GM19099 (cell line): ENCODE measurements around the gene GMDS.

Experiments
- POLR2A ChIP-seq: IDR thresholded peaks from 3 replicates; pipeline ENCODE4 v1.6.1; 2011; ENCODE audit warnings: low read depth; ENCODE audit not compliant: insufficient read length; ENCODE audit errors: extremely low read depth

Gene GMDS

GRCh38 chr6:1619673-1620503 is 625.5 kb downstream of the GMDS start:
- TF ChIP-seq POLR2A = no peak

DNA sequence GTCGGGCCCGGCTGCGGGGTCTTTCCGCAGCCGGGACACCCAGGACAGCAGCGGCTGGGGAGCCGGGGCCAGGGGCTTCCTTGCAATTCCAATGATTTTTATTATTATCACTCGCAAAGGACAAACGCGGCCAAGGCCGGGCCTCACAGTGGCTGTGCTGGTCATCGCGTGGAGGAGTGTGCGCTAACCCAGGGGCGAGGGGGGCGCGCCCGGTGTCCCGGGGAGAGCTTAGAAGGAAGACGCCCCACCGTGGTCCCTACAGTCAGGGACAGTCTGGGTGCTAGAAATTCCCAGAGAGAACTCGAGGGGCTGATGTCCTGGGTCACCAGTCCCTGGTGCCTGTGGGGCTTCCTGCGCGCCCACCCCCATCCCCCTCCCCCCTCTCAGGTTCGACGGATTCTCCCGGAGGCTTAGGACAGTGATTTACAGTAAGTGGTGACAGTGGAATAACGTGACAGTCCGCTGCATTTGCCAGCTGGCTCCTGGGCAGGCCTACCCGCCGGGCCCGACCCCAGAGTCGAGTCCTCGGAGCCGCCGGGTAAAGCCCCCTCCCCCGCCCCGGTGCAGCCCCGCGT is 626.2 kb downstream of the GMDS start:
- no peak for TF ChIP-seq POLR2A

- TF ChIP-seq POLR2A = no peak
Observed at GRCh38 chr6:1618311-1619097, 626.9 kb downstream of the GMDS start.

DNA sequence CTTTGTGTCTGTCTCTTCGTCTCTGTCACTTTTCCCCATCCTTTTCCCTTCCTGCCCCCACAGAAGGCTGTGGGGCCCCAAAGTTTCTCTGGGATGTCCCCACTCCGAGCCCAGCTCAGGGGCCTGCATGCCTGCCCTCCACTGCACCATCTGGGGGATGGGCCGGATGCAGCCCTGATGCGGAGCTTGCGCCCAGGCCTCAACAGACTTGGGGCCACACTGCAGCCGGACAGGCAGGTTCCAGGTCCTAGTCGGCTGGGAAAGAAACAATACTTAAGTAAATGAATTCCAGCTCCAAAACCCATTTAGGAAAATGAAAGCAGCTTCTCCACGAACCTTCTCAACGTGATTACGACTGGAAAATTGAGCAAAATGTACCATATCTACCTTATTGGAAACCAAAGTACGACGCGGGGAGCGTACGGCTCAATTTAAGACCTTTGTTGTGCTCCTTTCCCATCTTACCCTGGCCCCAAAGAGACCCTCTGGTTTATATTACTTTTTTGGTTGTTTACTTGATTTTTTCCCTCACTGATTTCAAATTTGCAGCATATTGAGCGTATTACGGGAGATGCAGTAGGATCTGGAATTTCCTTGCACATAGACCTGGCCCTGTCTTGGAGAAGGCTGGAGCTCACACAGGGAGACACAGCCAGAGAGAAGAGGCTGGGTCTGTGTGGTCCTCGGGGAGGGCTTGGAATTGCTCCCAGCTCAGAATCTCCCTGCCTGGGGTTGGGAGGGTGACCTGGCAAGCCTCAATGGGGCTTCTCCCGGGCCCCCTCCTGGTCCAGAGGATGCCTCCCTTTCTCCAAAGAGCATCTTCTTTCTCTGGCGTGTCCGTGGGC is 627.7 kb downstream of the GMDS start:
- TF ChIP-seq POLR2A = no peak

GRCh38 chr6:1616701-1617463 is 628.5 kb downstream of the GMDS start:
- no peak for TF ChIP-seq POLR2A

DNA sequence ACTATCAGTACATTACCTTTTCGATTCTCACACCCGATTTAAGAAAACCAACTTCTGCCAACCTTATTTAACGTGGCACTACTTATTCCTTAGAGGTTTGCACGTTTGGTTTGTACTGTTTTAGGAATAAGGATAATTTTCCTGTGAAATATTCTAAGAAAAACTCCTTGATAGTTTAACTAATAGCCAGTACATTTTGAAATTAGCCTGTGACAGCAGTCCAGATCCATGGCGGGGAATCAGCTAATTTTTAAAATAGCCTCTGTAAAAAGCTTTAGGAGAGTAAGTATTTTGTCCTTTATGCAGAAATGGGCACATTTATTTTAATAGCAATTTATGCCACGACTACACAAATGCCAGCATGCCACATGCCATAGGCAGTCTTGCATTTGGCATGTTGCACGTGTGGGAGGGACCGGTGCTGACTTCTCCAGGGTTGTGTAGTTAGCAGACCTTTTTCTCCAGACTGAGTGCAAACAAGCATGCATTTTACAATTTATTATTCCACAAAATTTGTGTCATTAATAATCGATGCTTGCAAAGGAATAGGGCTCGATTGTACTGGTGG is 629.5 kb downstream of the GMDS start:
- TF ChIP-seq POLR2A = no peak

- no peak for TF ChIP-seq POLR2A
Observed at GRCh38 chr6:1615151-1615852, 630.1 kb downstream of the GMDS start.

- no peak for TF ChIP-seq POLR2A
Observed at GRCh38 chr6:1614448-1615150, 630.8 kb downstream of the GMDS start.

- no peak for TF ChIP-seq POLR2A
Observed at GRCh38 chr6:1613688-1614447, 631.5 kb downstream of the GMDS start.

DNA sequence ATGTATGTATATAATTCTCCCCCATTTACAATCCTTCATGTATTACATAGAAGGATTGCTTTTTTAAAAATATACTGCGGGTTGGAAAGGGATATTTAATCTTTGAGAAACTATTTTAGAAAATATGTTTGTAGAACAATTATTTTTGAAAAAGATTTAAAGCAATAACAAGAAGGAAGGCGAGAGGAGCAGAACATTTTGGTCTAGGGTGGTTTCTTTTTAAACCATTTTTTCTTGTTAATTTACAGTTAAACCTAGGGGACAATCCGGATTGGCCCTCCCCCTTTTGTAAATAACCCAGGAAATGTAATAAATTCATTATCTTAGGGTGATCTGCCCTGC is 632.1 kb downstream of the GMDS start:
- no peak for TF ChIP-seq POLR2A

- TF ChIP-seq POLR2A = no peak
Observed at GRCh38 chr6:1612974-1613306, 632.5 kb downstream of the GMDS start.

DNA sequence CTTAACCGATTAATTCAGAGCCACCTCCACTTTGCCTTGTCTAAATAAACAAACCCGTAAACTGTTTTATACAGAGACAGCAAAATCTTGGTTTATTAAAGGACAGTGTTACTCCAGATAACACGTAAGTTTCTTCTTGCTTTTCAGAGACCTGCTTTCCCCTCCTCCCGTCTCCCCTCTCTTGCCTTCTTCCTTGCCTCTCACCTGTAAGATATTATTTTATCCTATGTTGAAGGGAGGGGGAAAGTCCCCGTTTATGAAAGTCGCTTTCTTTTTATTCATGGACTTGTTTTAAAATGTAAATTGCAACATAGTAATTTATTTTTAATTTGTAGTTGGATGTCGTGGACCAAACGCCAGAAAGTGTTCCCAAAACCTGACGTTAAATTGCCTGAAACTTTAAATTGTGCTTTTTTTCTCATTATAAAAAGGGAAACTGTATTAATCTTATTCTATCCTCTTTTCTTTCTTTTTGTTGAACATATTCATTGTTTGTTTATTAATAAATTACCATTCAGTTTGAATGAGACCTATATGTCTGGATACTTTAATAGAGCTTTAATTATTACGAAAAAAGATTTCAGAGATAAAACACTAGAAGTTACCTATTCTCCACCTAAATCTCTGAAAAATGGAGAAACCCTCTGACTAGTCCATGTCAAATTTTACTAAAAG is 633.0 kb downstream of the GMDS start:
- TF ChIP-seq POLR2A = no peak
